Cardiac muscle cell (in vitro differentiated cells and primary cell): Measurements from ENCODE around the gene BLID. TPM values are rescaled to one million over a fixed set of nuclear protein-coding genes. Genes with fewer than 3 reads are reported as not detected.

Experiments used
- DNase-seq, 2 donors: peaks; one replicate each; pipeline versions ENCODE4 v3.0.0 to v3.0.0-alpha.2; 2010 to 2017; ENCODE audit warnings: low read depth in 1 of 2, low spot score in 1 of 2
- H3K27ac ChIP-seq: fragments of 200-600 bp; sonication (generic); 2 replicates; pipeline ENCODE4 v1.5.1; 2016
- H3K27me3 ChIP-seq: fragments of 200-600 bp; sonication (generic); 2 replicates; pipeline ENCODE4 v1.6.0; 2016; ENCODE audit warnings: control low read depth
- H3K36me3 ChIP-seq: fragments of 200-600 bp; sonication (generic); 2 replicates; pipeline ENCODE4 v1.5.1; 2016; ENCODE audit warnings: control low read depth
- H3K4me1 ChIP-seq: fragments of 200-600 bp; sonication (generic); 2 replicates; pipeline ENCODE4 v1.8.1; 2017; ENCODE audit warnings: low read depth, mild to moderate bottlenecking, mixed run types
- H3K4me3 ChIP-seq: fragments of 200-600 bp; sonication (generic); 2 replicates; pipeline ENCODE4 v1.5.1; 2016; ENCODE audit warnings: mild to moderate bottlenecking
- H3K9me3 ChIP-seq: fragments of 200-600 bp; sonication (generic); 2 replicates; pipeline ENCODE4 v1.5.1; 2017; ENCODE audit warnings: low read depth, mild to moderate bottlenecking, control low read depth
- CTCF ChIP-seq: IDR thresholded peaks from 2 replicates; pipeline ENCODE4 v1.5.1; 2012; ENCODE audit warnings: low read depth, mild to moderate bottlenecking, low read length
- polyA plus RNA-seq: library from polyadenylated mRNA; unstranded; fragments of >200 nt; fragmentation: Nextera tagmentation; extraction: Ambion mirVana; gene quantifications from 2 replicates; pipeline ENCODE4 v1.2.1, GENCODE V29; 2016
- total RNA-seq: library from RNA; depleted of rRNA; stranded (reverse); fragments of >200 nt; gene quantifications from 2 replicates; pipeline ENCODE4 v1.2.3, GENCODE V29; 2016

The BLID gene
- total and polyA plus RNA-seq, 2 experiments from 2014 or later, result 1.2 to 1.3 TPM

- no peak overlapping the region for H3K27ac ChIP-seq
These were observed 11.7 kb downstream of the BLID start for GRCh38 chr11:122104341-122104740.

GRCh38 chr11:122103726-122104125 lies 12.3 kb downstream of the BLID start:
- H3K4me1 ChIP-seq, result peaks cover 43% of the 10 kb centered on the region
- H3K27ac ChIP-seq, result no peak overlapping the region

More at GRCh38 chr11:122104341-122104740, 11.7 kb downstream of the BLID start:
- H3K36me3 ChIP-seq, result no peaks in the 10 kb centered on the region
- no peak for TF ChIP-seq CTCF
- no peak for DNase-seq
- no peaks in the 10 kb centered on the region for H3K27me3 ChIP-seq
- peaks cover 43% of the 10 kb centered on the region for H3K4me1 ChIP-seq
- no peaks in the 10 kb centered on the region for H3K9me3 ChIP-seq
- no peak overlapping the region for H3K4me3 ChIP-seq

DNA sequence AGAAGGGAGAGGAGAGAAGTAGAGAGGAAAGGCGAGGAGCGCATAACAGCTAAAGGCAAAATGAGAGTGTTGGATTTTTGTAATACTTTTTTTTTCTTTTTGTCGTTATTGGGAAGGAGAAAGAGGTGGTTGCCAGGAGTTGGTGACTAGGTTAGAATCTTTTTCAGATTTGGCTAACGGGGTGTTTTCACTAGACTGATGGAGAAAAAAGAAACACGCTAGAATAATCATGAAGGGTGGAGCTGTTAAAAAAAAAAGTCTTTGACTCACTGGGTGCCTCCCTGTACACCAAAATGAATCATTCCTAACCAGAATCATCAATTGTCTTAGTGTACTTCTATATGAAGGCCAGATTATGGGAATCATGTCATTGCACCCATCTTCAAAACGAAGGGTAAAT lies 12.7 kb downstream of the BLID start:
- H3K36me3 ChIP-seq, result no peaks in the 10 kb centered on the region
- H3K27ac ChIP-seq, result peak overlapping the region; percentile 91
- no peak overlapping the region for H3K4me3 ChIP-seq
- TF ChIP-seq CTCF, result no peak
- DNase-seq, result no peak
- H3K4me1 ChIP-seq, result peaks cover 46% of the 10 kb centered on the region
- no peaks in the 10 kb centered on the region for H3K9me3 ChIP-seq
- no peaks in the 10 kb centered on the region for H3K27me3 ChIP-seq

More at GRCh38 chr11:122103726-122104125, 12.3 kb downstream of the BLID start:
- Histone ChIP-seq H3K4me3 (no peak overlapping the region), H3K27me3 (no peaks in the 10 kb centered on the region), H3K36me3 (no peaks in the 10 kb centered on the region), H3K9me3 (no peaks in the 10 kb centered on the region)
- TF ChIP-seq CTCF, result no peak
- no peak for DNase-seq

GRCh38 chr11:122102426-122102825 lies 13.6 kb downstream of the BLID start:
- Histone ChIP-seq H3K36me3 (no peaks in the 10 kb centered on the region), H3K4me1 (peaks cover 48% of the 10 kb centered on the region), H3K27me3 (no peaks in the 10 kb centered on the region), H3K9me3 (no peaks in the 10 kb centered on the region), H3K4me3 (peak overlapping the region; percentile 61), H3K27ac (peak overlapping the region; percentile 91)
- no peak for DNase-seq
- no peak for TF ChIP-seq CTCF

GRCh38 chr11:122101625-122102291 lies 14.3 kb downstream of the BLID start:
- peak overlapping the region; percentile 61 for H3K4me3 ChIP-seq
- H3K27ac ChIP-seq, result peak overlapping the region; percentile 91
- DNase-seq, result peak; percentile 87 to 92
- H3K27me3 ChIP-seq, result no peaks in the 10 kb centered on the region
- no peaks in the 10 kb centered on the region for H3K9me3 ChIP-seq
- H3K4me1 ChIP-seq, result peaks cover 46% of the 10 kb centered on the region
- no peaks in the 10 kb centered on the region for H3K36me3 ChIP-seq
- peak; percentile 69 for TF ChIP-seq CTCF
